ENCODE results near the gene DNAH14. TPM values are rescaled to one million over a fixed set of nuclear protein-coding genes. Genes with fewer than 3 reads are reported as not detected.

The DNAH14 gene
- total and polyA plus RNA-seq, 2 of the 8 experiments (the other 6 are each of a cell fraction or from before 2014, with no cell fraction given) = 8.4 to 40.7 TPM

DNA sequence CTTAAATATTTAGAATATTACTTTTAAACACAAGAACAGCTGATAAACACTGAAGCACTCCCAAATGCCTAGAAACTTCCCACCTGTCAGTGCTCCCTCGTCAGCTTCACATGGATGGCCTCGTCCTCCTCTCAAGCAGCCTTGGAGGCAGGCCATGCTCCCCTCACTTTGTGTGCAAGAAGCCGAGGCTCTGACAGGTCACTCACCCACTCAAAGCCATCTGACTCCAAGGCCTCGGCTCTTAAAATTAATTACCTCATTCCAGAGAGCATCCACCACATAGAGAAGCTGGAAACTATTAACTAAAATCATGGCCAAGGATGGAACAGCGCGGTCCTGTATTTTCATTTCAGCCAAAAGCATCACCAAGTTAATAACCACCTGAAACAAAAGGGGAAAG is 480.6 kb downstream of the DNAH14 start (continued):
- TF ChIP-seq CHD7 (IDR thresholded peaks at IDR 0.05; ENCODE audit: insufficient replicate concordance, low read length) (no peak), YY1 (IDR thresholded peaks at IDR 0.05; ENCODE audit: low read depth, low read length) (no peak), RBBP5 (IDR thresholded peaks at IDR 0.05; ENCODE audit: borderline replicate concordance, low read depth, low read length) (no peak), BCL11A (IDR thresholded peaks at IDR 0.05; ENCODE audit: low read depth in 2 of 2, low read length in 2 of 2) (no peak)

All from H1 (cell line).